Activated CD4-positive, alpha-beta T cell treated with anti-CD3 and anti-CD28 coated beads for 48 hours (primary cell): Measurements from ENCODE around the gene BLOC1S6.

Experiments used
- DNase-seq: peaks from one replicate; pipeline ENCODE4 v3.0.0-alpha.2; 2020

Gene BLOC1S6

GRCh38 chr15:45587095-45587862, at the start of gene BLOC1S6:
BLOC1S6 (plus strand) TSS chr15:45587379; CDS start chr15:45587444, 65 bp downstream.
- peak; percentile 91 for DNase-seq

DNA sequence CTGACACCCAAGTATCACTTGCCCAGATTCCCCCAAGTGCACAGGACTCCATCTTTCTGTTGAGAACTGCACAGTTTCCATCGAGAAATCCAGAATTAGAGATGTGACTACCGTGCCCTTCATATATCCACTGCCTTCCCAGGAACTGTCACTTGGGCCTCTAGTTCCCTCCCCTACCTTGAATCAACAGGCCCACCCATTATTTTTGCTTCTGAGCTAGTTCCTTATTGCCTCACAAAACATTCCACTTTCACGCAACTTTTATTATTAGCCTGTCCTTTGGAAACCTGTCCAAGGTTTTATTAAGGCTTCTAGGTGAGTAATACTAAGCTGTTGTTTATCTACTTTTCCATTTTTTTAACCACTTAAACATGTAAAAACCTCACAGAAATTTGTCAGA, 47.5 kb upstream of the BLOC1S6 start:
- DNase-seq, result no peak

DNA sequence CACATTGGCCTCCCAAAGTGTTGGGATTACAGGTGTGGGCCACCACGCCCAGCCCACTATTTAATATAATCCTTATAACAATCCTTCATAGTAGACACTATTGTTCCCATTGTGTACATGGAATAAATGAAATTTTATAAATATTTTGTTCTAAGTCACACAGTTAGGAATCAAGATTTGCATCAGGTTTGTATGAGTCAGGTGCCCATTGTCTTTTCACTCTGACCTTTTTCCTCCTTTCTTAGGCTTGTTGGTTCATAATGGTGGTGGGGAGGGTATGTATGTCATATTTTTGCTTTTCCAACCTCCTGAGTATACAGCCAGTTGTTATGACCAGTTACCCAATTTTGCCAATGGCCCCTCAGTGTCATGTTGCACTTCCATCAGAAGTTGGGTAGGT, 46.6 kb upstream of the BLOC1S6 start:
- DNase-seq, result no peak

GRCh38 chr15:45543051-45543450, 44.1 kb upstream of the BLOC1S6 start:
- DNase-seq, result no peak

- no peak for DNase-seq
Measured at GRCh38 chr15:45544266-45545023, 42.7 kb upstream of the BLOC1S6 start.

DNA sequence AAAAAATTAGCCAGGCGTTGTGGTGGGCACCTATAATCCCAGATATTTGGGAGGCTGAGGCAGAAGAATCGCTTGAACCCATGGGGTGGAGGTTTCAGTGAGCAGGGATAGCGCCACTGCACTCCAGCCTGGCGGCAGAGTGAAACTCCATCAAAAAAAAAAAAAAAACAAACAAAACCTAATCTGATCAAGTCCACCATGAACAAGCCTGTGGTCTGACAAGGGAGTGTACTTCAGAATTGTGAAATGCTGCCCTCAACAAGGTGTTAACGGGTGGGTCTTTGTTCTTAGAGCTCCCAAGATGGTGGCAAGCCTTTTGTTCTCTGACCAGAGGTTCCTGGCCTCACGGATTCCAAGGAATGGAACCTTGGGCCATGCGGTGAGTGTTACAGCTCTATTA, 40.4 kb upstream of the BLOC1S6 start:
- no peak for DNase-seq

DNA sequence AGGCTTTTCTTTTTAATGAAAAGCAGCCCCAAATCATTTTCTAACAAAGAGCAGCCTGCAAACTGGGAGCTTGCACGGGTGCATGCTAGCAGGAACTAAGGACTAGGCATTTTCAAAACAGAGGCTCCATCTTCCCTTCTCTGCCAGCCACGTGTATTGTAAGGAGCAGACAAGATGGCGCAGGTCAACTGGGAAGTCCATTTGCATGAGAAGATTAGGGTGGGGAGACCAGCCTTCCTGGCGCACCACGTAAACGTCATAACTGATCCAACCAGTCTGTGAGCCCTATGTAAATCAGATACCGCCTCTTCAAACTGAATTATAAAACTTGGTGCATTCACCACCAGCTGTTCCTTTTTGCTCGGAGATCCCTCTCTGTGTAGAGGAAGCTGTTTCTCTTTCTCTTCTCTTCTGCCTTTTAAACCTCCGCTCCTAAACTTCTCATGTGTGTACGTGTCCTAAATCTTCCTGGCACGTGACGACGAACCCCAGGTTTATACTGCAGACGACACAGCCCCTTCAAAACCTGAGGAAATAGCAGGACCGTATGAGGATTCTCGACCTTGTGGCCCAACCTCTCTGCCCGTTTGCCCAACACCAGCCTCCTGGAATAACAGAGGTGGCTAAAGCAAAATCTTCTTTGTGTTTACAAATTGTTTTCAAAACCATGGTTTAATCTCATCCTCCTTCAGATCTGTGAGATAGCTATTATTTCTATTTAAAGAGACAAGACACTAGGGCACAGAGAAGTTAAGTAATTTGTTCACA, 38.2 kb upstream of the BLOC1S6 start:
- DNase-seq, result no peak

DNA sequence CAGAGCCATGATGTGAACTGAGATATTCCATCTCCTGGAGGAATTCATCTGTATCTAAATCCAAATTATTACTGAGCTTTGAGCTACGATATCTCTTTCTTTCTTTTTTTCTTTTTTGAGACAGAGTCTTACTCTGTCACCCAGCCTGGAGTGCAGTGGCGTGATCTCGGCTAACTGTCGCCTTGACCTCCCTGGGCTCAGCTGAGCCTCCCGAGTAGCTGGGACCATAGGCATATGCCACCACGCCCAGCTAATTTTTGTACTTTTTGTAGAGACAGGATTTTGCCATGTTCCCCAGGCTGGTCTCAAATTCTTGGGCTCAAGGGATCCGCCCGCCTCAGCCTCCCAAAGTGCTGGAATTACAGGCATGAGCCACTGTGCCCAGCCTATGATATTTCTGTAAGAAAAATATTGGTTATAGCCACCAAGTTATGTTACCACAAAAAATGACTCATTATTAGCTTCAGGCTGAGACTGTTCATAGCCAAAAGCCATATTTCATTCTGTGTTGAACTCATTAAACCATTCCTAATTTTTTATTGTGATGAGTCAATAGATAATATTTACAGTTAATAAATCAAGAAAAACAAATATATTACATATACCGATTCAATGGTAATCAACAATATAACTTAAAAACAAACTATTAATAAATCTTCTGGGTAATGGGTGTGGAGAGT, 37.5 kb upstream of the BLOC1S6 start:
- DNase-seq, result no peak

GRCh38 chr15:45550436-45550835, 36.7 kb upstream of the BLOC1S6 start:
- no peak for DNase-seq

DNA sequence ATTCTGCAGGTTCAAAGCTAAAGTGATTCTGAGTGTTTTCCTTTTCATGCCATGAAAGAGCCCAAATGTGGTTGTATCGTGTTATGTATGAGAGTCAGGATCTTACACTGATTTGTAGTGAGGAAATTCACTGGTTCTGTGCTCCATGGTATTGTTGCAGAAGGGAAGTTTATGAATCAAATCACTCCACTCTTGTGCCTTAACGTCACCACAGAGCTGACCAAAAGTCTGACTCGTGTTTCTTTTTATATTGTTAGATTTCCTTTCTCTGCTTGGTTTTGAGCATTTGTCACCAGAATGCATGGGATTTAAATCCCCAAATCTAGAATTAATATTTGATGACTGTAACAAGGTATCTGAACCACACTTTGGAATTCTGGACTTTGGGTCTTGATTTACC, 35.5 kb upstream of the BLOC1S6 start:
- DNase-seq, result no peak

GRCh38 chr15:45555934-45556608, 31.1 kb upstream of the BLOC1S6 start:
- DNase-seq, result no peak

DNA sequence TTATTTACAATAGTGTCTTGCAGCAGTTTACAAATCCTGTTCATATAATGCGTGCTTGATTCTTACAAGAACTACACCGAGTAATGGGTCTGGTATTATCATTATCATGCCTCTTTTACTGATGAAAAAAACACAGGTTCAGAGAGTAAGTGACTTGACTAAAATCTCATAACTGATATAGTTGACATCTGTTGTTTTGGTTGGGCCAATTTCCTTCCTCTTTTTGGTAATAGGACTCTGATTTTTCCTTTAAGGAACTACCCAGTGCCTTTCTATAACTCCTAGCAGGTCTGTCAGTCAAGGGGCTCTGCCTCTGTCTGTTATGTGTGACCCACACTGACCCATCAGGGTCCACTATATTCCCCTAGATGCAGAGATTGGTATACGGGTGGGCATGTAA, 14.6 kb upstream of the BLOC1S6 start:
- DNase-seq, result no peak

DNA sequence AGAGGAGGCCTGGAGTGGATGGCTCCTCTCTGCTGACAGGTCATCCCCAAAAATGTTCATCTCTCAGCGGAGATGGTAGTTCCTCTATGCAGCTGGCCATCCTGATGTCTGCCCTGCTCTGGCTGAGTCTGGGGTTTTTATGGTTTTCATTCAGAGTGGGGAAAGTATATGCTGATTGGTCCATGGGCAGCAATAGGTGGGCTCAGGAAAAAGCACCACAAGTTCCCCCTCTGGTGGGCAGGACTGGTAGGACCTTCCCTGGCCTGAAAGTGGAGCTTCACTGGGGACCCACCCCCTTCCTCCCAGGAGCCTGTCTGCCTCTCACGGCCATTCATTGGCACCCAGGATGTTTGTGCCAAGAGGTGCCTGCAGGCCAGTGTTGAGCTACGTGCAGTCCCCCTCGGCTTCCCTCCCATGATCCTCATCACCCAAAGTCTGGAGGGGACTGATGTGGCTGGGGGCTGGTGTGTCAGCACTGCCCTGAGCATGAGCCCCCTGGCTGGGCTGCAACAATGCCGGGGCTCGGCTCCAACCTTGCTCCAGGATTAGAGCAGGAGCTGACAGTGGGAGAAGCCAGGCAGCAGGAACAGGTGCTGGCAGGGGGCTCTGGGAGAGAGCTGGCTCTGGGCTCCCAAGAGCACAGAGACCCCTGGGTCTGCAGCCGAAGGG, 13.1 kb upstream of the BLOC1S6 start:
- peak; percentile 37 for DNase-seq

DNA sequence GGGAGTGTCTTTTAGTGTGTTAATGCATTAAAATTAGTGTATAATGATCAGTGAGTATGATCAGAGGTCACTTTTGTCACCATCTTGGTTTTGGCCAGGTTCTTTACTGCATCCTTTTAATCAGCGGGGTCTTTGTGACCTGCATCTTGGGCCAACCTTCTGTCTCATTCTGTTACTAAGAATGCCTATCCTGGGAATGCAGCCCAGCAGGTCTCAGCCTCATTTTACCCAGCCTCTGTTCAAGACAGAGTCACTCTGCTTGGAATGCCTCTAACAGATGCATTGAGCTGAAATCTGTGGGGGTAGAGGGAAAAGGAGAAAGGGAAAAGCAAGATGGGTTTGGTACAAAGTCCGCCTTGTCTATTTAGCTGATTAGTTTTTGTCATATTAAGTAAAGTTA, 5.3 kb upstream of the BLOC1S6 start:
- no peak for DNase-seq

GRCh38 chr15:45583731-45584639, 3.2 kb upstream of the BLOC1S6 start:
- DNase-seq, result peak; percentile 44

DNA sequence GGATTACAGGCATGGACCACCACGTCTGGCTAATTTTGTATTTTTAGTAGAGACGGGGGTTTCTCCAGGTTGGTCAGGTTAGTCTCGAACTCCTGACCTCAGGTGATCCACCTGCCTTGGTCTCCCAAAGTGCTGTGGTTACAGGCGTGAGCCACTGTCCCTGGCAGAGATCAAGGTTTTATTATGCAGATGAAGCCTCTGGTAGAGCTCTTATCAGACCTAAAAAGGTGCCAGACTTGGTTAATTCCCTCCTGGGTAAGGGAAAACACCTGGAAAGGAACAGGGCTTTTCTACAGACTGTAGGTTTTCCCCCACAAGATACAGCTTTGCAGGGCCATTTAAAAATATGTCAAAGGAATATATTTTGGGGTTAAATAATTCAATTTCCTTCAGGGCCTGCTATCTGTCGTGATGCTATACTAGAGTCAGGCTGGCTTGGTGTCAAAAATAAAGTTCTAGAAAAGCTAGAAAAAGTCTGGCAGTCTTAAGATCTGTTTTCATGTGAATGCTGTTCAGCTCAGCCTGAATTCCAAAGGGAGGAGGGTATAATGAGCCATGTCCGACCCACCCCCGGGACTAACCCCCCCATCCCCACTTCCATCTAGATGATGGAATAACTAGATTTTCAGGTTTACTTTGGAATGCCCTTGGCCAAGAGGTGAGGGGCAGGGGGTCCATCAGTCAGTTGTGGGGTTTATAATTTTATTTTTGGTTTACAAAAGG, 1.9 kb upstream of the BLOC1S6 start:
- no peak for DNase-seq

DNA sequence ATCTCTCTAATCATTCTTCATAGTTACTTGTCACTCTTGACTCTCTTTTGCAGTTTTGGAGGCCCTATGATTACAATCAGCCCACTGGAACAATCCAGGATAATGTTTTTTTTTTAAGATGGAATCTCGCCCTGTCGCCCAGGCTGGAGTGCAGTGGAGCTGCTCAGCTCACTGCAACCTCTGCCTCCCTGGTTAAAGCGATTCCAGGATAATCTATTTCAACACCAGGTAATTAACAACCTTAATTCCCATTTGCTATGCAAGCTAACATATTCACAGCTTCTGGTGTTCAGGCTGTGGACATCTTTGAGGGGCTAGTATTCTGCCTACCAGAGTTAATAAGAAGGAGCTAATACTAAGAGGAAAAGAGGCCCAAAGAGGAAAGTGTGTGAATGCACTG, 1.1 kb upstream of the BLOC1S6 start:
- no peak for DNase-seq

- DNase-seq, result no peak
Measured at GRCh38 chr15:45586601-45587094, 531 bp upstream of the BLOC1S6 start.

- DNase-seq, result no peak
Measured at GRCh38 chr15:45587863-45588170, 638 bp downstream of the BLOC1S6 start.
